Stimulated activated naive CD8-positive, alpha-beta T cell treated with anti-CD3 and anti-CD28 coated beads, Interleukin-15, Interleukin-2, amounts not matched to agents 100 ng/mL and 50 ng/mL, for 24 hours (primary cell): ENCODE measurements around the gene OR9Q2.

Source experiments
- H3K27ac Mint-ChIP-seq: one replicate; pipeline ENCODE4 v1.8.0; 2021; ENCODE audit warnings: mild to moderate bottlenecking, mixed read lengths
- H3K27me3 Mint-ChIP-seq: one replicate; pipeline ENCODE4 v1.8.0; 2021; ENCODE audit warnings: mixed read lengths
- H3K36me3 Mint-ChIP-seq: one replicate; pipeline ENCODE4 v1.8.0; 2021; ENCODE audit warnings: low read depth, mixed read lengths
- H3K4me1 Mint-ChIP-seq: one replicate; pipeline ENCODE4 v1.8.0; 2021; ENCODE audit warnings: low read depth, mixed read lengths
- H3K4me3 Mint-ChIP-seq: one replicate; pipeline ENCODE4 v1.8.0; 2021; ENCODE audit warnings: mild to moderate bottlenecking, mixed read lengths
- H3K9me3 Mint-ChIP-seq: one replicate; pipeline ENCODE4 v1.8.0; 2021; ENCODE audit warnings: mixed read lengths

Gene OR9Q2

GRCh38 chr11:58216476-58216875 is 27.6 kb downstream of the OR9Q2 start:
- Mint-ChIP-seq H3K27me3 (peaks cover 6% of the 10 kb centered on the region), H3K4me3 (no peak overlapping the region), H3K36me3 (no peaks in the 10 kb centered on the region), H3K27ac (no peak overlapping the region), H3K4me1 (no peaks in the 10 kb centered on the region), H3K9me3 (no peaks in the 10 kb centered on the region)

GRCh38 chr11:58222721-58223120 is 33.9 kb downstream of the OR9Q2 start:
- no peak overlapping the region for H3K27ac Mint-ChIP-seq

GRCh38 chr11:58227956-58228615 is 39.2 kb downstream of the OR9Q2 start:
- H3K4me3 Mint-ChIP-seq = no peak overlapping the region
- peaks cover 3% of the 10 kb centered on the region for H3K9me3 Mint-ChIP-seq
- peaks cover 10% of the 10 kb centered on the region for H3K27me3 Mint-ChIP-seq
- H3K27ac Mint-ChIP-seq = no peak overlapping the region
- H3K36me3 Mint-ChIP-seq = no peaks in the 10 kb centered on the region
- no peaks in the 10 kb centered on the region for H3K4me1 Mint-ChIP-seq

More at GRCh38 chr11:58222721-58223120, 33.9 kb downstream of the OR9Q2 start:
- peaks cover 11% of the 10 kb centered on the region for H3K27me3 Mint-ChIP-seq
- no peaks in the 10 kb centered on the region for H3K4me1 Mint-ChIP-seq
- H3K4me3 Mint-ChIP-seq = no peak overlapping the region
- no peaks in the 10 kb centered on the region for H3K36me3 Mint-ChIP-seq
- H3K9me3 Mint-ChIP-seq = no peaks in the 10 kb centered on the region
